ENCODE results near the gene IQCH.

- TF ChIP-seq EZH2 (IDR thresholded peaks at IDR 0.05; ENCODE audit: insufficient read depth, poor library complexity, severe bottlenecking) = no peak
- no peak for TF ChIP-seq EZH2phosphoT487 (IDR thresholded peaks at IDR 0.05; ENCODE audit: insufficient read depth, low read depth)
Measured at GRCh38 chr15:67508407-67508806, 253.8 kb downstream of the IQCH start.
